ENCODE results near the gene SCARF2.
"Not testable (repeated sequence)": the region's sequence is repeated elsewhere in the genome, so short reads cannot be mapped to it uniquely, and the experiment has no call there.

The SCARF2 gene

DNA sequence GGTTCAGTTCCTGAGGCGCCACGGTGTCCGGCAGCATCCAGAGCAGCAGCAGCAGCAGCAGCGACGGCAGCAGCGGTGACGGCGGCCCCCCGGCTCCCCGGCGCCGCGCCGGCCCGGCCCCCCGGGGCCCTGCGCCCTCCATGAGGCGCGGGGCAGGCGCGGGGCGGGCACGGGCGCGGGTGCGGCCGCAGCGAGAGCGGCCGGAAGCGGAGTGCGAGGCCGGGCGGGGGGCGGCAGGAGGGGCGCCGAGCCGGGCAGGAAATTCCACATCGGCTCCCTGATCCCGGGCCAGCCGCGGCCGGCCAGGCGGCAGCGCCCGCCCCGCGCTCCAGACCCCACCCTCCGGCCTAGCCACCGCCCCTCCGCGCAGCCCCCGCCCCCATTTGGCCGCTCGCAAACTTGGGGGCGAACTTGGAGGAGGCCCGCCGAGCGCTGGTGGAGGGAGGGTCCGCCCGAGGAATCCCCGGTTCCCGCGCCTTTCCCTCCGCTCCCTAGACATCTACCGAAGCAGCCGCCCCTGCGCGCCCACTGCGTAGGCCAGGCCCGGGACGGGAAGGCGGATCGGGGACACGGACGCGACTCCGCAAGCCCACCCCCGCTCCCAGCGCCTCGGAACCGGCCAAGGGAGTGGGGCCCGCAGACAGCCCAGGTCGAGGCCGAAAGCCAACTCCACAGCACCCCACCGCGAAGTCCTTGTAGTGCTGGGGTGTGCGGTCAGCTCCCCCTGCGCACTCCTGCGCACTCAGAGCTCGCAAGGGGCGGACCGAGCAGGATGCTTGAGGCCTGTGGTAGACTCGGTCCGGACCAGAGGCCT lies at the start of gene SCARF2:
Gene SCARF2 (minus strand): TSS at position 213 of the 814 bp plus-strand sequence. CDS start 71 bp downstream, at position 142.
- no peak for DNase-seq

DNA sequence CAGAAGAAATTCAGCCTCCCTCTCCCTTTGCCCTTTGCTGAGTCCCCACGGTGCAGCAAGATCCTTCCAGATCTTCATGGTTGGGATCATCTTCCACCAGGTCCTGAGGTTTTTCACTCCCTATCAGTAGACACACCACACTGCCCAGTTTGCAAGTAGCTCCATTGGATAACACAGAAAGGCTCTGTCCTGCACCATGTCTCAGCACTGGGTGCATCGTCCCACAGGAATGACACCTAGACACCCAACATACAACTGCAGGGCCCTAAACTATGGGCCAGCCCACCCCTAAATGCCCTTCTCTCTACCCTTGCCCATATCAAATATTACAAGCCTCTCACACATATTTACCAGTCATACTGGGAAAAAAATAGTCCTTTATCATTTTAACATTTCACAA lies 48.6 kb upstream of the SCARF2 start:
- no peak for DNase-seq

DNA sequence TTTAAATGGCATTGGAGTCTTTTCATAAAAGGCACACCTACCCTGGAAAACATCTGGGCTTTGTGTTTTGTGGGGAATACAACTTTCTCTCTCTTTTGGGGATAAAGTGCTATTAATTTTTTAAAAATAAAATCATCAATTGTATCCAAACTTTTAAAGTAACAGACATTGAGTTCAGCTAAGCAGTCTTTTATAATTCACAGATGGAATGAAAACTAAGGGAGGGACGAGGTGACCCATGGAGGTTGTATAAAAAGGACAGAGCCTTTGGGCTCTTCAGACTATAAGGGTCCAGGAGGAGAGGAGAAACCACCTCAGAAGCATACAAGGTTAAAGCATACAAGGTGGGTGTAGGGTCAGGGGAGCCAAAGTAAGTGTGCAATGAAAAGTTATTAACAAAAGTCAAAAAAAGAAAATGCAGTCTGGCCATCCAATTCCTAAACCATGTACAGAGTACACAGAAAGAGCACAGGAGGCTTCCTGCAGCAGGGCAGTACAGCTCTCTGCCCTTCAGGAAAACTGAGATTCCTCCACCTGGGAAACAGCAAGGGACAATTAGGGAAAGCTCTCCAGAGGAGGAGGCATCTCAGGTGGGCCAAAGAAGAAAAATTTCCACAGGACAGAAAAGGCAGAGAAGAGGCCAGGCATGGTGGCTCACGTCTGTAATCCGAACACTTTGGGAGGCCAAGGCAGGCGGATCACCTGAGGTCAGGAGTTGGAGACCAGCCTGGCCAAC lies 47.5 kb upstream of the SCARF2 start:
- DNase-seq: no peak

DNA sequence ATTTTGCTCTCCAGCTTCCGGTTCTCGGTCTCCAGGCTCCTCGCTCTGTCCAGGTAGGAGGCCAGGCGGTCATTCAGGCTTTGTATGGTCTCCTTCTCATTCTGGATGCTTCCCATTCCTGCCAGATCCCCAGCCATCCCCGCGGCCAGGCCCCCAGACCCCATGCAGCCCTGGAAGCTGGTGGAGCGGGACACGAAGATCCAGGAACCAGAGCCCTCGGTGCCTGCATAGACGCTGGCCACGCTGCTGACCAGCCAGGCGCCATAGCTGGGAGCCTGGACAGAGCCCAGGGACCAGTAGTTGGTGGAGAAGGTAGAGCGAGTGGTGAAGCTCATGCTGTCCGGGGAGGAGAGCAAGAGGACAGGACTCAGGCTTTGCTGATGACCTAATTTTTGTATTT lies 46.1 kb upstream of the SCARF2 start:
- no peak for DNase-seq

DNA sequence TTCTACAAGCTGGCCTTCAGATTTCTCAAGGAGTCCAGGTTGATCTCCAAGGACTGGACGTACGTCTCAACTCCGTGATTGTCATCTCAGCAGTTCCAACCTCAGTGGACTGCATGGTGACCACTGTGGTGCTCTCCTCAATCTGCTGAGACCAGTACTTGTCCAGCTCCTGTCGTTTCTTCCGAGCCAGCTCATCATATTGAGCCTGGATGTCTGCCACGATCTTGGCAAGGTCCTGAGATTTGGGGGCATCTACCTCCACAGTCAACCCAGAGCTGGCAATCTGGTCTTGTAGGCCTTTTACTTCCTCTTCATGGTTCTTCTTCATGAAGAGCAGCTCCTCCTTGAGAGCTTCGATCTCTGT lies 45.5 kb upstream of the SCARF2 start:
- not testable (repeated sequence) for DNase-seq

DNA sequence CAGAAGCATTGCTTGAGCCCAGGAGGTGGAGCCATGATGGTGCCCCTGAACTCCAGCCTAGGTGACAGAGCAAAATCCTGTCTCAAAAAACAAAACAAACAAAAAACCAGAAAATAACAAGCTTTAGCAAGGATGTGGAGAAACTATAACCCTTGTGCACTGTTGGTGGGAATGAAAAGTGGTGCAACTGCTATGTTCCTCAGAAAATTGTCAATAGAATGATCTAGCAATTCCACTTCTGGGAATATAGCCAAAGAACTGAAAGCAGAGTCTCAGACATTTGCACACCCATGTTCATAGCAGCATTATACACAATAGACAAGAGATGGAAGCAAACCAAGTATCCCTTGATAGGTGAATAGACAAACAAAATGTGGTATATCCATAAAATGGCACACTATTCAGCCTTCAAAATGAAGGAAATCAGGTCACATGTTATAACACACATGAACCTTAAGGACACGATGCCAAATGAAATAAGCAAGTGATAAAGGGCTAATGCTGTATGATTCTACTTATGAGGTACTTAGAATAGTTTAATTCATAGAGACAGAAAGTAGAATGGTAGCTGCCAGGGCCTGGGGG lies 42.1 kb upstream of the SCARF2 start:
- DNase-seq: no peak

DNA sequence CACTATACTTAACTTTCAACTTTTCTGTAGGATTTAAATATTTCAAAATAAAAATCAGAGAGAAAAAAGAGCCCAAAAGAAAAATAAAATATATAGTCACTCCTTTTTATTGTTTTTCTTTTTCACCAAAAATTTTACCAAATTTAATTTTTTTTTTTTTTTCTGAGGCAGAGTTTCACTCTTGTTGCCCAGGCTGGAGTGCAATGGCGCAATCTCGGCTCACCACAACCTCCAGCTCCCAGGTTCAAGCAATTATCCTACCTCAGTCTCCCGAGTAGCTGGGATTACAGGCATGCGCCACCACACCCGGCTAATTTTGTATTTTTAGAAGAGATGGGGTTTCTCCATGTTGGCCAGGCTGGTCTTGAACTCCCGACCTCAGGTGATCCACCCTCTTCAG lies 40.4 kb upstream of the SCARF2 start:
- DNase-seq: not testable (repeated sequence)

DNA sequence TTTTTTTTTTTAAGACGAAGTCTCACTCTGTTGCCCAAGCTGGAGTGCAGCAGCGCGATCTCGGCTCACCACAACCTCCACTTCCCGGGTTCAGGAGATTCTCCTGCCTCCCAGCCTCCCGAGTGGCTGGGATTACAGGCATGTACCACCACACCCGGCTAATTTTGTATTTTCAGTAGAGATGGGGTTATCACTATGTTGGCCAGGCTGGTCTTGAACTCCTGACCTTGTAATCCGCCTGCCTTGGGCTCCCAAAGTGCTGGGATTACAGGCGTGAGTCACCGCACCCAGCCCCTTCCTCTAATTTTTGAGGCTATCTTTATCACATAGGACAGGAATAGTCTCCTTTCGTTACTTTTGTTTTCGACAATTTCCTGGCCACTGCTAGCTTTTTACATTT lies 37.9 kb upstream of the SCARF2 start:
- DNase-seq: not testable (repeated sequence)

DNA sequence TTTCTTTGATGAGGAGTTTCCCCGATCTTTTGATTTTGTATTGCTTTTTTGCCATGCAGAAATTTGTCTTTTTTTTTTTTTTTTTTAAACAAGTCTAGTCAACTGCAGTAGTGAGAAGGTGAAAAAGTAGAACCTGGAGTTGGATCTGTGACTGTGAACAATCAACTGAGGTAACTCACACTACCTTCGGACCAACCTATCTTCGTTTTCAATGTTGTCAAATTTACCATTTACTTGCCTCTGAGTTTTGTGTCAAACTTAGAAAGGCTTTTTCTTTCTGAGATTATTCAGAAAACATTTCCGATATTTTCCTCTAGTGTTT lies 37.5 kb upstream of the SCARF2 start:
- no peak for DNase-seq

DNA sequence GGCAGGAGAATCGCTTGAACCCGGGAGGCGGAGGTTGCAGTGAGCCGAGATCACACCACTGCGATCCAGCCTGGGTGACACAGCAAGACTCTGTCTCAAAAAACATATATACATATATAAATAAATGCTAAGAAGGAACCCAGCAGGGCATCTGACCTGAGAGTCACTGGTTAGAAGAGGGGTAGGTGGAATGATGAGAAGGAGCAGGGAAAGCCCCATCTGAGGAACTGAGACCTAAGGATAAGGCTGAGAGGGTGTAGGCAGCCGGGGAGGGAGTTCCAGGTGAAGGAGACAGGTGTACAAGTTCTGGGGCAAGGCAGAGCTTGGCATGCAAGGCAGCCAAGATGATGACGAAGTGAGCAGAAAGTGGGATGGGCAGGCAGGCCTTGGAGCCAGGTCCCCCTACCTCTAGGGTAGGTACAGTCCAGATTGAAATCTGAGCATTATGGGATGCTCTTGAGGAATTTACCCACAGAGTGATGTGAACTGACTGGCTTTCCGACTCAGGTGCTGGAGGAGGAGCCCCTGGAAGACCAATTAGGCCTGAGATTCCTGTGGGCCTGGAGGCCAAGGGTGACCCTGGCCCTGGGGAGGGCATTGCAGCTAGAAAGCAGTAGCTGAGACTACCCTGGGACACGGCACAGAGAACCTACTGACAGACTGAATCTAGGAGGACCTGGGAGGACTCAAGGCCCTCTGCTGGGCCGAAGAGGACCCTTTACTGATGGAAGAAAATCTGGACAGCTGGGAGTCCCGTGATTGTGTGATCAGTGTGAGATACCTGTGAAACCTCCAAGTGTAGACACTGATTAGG lies 35.2 kb upstream of the SCARF2 start:
- DNase-seq: no peak

GRCh38 chr22:20471126-20471833 lies 33.7 kb upstream of the SCARF2 start:
- no peak for DNase-seq

GRCh38 chr22:20470525-20470924 lies 32.9 kb upstream of the SCARF2 start:
- not testable (repeated sequence) for DNase-seq

GRCh38 chr22:20469110-20469868 lies 31.7 kb upstream of the SCARF2 start:
- no peak for DNase-seq

GRCh38 chr22:20466659-20467379 lies 29.2 kb upstream of the SCARF2 start:
- DNase-seq: no peak

DNA sequence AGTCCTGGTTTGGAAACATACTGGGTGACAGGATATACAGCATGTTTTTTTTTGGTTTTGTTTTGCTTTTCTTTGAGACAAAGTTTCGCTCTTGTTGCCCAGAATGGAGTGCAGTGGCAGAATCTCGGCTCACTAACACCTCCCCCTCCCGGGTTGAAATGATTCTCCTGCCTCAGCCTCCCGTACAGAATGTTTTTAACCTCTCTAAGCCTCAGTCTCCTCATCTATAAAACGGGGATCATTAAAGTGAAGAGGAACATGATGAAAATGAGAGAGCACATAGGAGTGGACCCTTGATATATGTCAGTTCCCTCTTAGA lies 28.1 kb upstream of the SCARF2 start:
- no peak for DNase-seq

DNA sequence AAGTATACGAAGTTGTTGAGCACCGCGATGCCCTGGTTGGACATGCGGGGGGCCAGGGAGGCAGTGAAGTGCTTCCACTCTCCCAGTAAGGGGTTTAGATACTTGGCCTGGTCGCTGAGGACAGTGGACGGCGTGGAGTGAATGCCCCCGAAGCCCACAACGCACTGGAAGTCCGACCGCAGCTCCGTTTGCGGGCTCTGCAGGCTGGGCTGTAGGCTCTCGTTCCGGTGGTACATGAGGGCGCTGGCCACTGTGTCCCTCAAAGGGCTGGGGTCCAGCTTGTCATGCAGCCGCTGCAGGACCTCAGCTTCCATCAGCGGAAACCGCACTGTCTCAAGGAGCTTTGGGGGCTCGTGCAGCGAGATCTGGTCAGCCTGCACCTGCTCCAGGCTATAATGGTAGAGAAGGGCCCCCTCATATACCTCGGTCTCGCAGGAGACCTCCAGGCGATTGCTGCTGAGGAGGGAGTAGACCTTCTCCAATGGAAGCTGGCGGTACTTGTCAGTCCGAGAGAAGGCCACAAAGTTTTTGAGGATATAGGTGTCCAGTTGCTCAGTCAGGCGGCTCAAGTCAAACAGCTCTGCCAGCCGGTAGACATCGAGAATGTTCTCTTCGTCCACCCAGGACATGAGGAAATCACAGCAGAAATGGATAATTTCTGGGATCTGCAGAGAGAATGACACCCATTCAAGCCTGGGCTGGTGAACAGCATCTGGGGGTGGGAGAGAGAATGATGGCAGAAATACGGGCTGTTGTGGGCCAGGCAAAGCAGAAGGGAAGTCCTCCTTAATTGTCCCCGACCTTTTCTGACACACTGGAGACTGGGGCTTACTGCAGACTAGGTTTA lies 27.5 kb upstream of the SCARF2 start:
- DNase-seq: no peak

GRCh38 chr22:20464096-20464614 lies 26.5 kb upstream of the SCARF2 start:
- DNase-seq: no peak

- no peak for DNase-seq
Observed at GRCh38 chr22:20463324-20464095, 25.9 kb upstream of the SCARF2 start.

DNA sequence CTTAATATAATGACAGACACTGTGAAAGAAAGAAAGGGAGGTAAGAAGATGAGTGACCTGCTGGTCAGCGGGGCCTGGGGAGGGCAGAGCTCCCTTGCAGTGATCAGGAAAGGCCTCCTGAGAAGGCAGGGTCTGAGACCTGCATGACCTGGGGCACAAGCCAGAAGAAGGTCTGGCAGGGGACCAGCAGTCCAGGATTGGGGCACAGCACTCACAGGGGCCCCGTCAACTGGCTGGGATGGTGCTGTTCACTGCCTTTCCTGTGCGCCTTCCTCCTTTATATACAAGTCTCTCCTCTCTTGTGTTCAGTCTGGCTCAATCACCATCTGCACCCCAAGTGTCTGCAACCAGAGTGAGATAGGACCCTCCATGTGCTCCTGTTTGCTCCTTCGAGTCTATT lies 22.2 kb upstream of the SCARF2 start:
- no peak for DNase-seq
